ENCODE data around the gene WDFY4.

DNA sequence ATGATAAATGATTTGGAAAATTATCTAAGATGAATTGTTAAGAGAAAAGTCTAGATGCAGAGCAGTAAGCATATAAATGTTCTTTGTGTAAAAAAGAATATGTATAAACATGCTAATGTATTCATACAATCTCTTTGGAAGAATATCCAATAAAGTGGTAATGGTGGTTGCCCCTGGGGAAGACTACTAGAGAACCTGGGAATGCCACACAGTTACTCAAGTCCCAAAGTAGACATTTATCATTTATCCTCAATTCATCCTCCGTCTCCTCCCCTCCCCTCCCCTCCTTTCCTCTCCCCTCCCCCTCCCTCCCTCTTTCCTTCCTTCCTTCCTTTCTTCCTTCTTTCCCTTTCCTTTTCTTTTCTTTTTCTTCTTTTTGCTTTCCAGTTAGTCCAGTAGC is 203.3 kb downstream of the WDFY4 start:
- TF ChIP-seq, protein P1, sequence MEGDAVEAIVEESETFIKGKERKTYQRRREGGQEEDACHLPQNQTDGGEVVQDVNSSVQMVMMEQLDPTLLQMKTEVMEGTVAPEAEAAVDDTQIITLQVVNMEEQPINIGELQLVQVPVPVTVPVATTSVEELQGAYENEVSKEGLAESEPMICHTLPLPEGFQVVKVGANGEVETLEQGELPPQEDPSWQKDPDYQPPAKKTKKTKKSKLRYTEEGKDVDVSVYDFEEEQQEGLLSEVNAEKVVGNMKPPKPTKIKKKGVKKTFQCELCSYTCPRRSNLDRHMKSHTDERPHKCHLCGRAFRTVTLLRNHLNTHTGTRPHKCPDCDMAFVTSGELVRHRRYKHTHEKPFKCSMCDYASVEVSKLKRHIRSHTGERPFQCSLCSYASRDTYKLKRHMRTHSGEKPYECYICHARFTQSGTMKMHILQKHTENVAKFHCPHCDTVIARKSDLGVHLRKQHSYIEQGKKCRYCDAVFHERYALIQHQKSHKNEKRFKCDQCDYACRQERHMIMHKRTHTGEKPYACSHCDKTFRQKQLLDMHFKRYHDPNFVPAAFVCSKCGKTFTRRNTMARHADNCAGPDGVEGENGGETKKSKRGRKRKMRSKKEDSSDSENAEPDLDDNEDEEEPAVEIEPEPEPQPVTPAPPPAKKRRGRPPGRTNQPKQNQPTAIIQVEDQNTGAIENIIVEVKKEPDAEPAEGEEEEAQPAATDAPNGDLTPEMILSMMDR (IDR thresholded peaks at IDR 0.05) = no peak
- TF ChIP-seq POLR2A (IDR thresholded peaks at IDR 0.05) = no peak
